HAP-1 (cell line): ENCODE data around the gene FUOM.

Experiments
- DNase-seq, 2 experiments: peaks; one replicate each; pipeline ENCODE4 v3.0.0-alpha.2; 2016 to 2020; ENCODE audit warnings: low spot score in 2 of 2
- H3K27me3 ChIP-seq: fragments of 250-450 bp; sonication (Bioruptor Pico); 2 replicates; pipeline ENCODE4 v1.5.1; 2020; ENCODE audit warnings: low read depth, mild to moderate bottlenecking, moderate library complexity
- H3K36me3 ChIP-seq: fragments of 250-450 bp; sonication (Bioruptor Pico); replicated peaks from 2 replicates; pipeline ENCODE4 v1.5.1; 2020; ENCODE audit warnings: mild to moderate bottlenecking
- H3K4me1 ChIP-seq: fragments of 250-450 bp; sonication (Bioruptor Pico); 2 replicates; pipeline ENCODE4 v1.5.1; 2020; ENCODE audit warnings: mild to moderate bottlenecking
- H3K4me3 ChIP-seq: fragments of 250-450 bp; sonication (Bioruptor Pico); 2 replicates; pipeline ENCODE4 v1.5.1; 2020; ENCODE audit warnings: mild to moderate bottlenecking, moderate library complexity
- H3K9me3 ChIP-seq: fragments of 250-450 bp; sonication (Bioruptor Pico); 2 replicates; pipeline ENCODE4 v1.5.1; 2020; ENCODE audit warnings: mild to moderate bottlenecking, moderate library complexity
- in situ Hi-C: fragments of 300-500 bp; cut with MboI; formaldehyde crosslinking; loops from 3 replicates; pipeline ENCODE4 v1.14.3; 2020; ENCODE audit warnings: low sequenced_read_pairs, inconsistent platforms, mixed read lengths

Gene FUOM, protein sequence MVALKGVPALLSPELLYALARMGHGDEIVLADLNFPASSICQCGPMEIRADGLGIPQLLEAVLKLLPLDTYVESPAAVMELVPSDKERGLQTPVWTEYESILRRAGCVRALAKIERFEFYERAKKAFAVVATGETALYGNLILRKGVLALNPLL

DNA sequence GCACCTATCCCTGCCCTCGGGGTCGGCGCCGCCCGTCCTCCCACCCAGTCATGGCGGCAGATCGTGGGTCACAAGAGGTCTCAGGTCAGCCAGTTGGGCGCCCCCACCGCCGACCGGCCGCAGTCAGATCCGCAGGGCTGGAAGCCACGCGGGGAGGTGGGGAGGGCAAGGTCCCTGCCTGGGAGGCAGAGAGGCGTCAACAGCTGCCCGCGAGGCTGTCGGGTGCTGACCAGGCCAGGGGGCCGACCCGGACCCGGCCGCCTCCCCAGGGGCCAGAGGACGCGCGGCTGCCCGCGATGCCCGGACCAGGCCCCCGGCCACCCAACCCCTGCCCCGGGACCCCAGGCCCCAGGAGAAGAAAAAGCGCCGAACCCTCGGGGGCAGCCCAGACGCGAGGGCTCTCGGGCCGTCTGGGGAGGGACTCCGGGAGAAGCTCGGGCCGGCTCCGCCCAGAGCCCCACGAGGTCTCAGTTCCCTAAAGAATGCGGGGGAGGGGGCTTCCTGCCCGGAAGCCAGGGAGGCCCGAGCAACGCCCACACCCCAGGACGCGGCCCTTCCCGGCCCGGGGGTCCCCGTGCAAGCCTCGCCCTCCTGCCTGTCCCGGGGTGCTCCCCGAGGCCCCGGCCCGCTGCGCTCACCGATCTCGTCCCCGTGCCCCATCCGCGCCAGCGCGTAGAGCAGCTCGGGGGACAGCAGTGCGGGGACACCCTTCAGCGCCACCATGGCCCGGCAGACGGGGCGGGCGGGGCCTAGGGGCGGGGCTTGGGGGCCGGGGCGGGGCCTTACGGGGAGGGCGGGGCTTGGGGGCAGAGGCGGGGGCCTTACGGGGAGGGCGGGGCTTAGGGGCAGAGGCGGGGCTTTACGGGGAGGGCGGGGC, at the start of gene FUOM:
Gene FUOM, minus strand, starts transcription at position 735 of the 877 bp plus-strand sequence. Its CDS starts 12 bp downstream, at position 723.
- Histone ChIP-seq H3K9me3 (no peaks in the 10 kb centered on the region), H3K36me3 (peaks cover 18% of the 10 kb centered on the region), H3K27me3 (no peaks in the 10 kb centered on the region), H3K4me1 (peaks cover 7% of the 10 kb centered on the region), H3K4me3 (peak within 1 kb of the TSS; percentile 72)
- in situ Hi-C loops: no loop called here
- DNase-seq: peak; percentile 75 to 88

DNA sequence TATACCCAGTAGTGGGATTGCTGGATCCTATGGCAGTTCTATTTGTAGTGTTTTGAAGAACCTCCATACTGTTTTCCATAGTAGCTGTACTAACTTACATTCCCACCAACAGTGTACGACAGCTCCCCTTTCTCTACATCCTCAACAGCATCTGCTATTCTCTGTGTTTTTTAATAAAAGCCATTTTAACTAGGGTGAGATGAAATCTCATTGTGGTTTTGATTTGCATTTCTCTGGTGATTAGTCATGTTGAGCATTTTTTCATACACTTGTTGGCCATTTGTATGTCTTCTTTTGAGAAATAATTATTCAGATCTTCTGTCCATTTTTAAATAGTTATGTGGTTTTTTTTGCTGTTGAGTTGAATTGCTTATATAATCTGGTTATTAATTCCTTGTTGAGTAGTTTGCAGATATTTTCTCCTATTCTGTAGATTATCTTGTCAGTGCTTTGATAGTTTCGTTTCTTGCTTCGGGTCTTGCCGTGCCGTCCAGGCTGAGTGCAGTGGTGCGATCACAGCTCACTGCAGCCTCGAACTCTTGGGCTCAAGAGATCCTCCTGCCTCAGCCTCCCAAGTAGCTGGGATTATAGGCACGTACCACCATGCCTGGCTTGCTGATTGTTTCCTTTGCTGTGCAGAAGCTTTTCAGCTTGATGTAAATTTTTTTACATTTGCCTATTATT, 48.2 kb upstream of the FUOM start:
- no peaks in the 10 kb centered on the region for H3K27me3 ChIP-seq
- H3K9me3 ChIP-seq: 0 out of 2 replicates have a peak, but pooled peaks cover 2% of the 10 kb centered on the region
- peaks cover 76% of the 10 kb centered on the region for H3K36me3 ChIP-seq
- in situ Hi-C loops: no loop called here
- DNase-seq: no peak
- H3K4me1 ChIP-seq: no peaks in the 10 kb centered on the region
- no peak overlapping the region for H3K4me3 ChIP-seq

DNA sequence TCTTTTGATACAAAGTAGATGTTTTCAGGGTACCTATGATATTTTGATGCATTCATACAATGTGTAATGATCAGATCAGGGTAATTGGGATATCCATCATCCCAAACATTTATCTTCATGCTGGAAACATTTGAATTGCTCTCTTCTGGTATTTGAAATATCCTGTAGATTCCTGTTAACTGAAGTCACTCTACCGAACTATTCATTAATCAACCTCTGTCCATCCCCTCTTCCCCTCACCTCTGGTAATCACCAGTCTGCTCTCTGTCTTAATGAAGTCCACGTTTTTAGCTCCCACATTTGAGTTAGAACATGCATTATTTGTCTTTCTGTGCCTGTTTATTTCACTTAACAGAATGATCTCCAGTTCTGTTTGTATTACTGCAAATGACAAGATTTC, 47.5 kb upstream of the FUOM start:
- Histone ChIP-seq H3K9me3 (no peaks in the 10 kb centered on the region), H3K27me3 (no peaks in the 10 kb centered on the region), H3K4me3 (no peak overlapping the region), H3K36me3 (peaks cover 76% of the 10 kb centered on the region), H3K4me1 (no peaks in the 10 kb centered on the region)
- in situ Hi-C loops: no loop called here
- DNase-seq: no peak

DNA sequence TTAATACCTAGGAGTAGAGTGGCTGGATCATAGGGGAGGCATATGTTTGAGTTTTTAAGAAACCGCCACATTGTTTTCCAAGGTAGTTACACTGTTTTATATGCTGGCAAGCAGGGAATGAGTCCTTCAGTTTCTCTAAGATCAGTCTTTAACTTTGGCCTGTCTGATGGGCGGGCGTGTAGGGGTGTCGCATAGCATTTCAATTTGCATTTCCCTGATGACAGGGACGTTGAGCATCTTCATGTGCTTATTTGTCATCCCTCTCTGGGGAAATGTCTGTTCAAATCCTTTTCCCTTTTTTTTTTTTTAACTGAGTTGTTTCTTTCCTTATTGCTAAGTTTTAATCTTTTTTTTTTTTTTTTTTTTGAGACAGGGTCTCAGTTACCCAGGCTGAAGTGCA, 46.0 kb upstream of the FUOM start:
- Histone ChIP-seq H3K4me1 (no peaks in the 10 kb centered on the region), H3K36me3 (peaks cover 73% of the 10 kb centered on the region), H3K9me3 (no peaks in the 10 kb centered on the region), H3K27me3 (no peaks in the 10 kb centered on the region), H3K4me3 (no peak overlapping the region)
- in situ Hi-C loops: no loop called here
- no peak for DNase-seq

DNA sequence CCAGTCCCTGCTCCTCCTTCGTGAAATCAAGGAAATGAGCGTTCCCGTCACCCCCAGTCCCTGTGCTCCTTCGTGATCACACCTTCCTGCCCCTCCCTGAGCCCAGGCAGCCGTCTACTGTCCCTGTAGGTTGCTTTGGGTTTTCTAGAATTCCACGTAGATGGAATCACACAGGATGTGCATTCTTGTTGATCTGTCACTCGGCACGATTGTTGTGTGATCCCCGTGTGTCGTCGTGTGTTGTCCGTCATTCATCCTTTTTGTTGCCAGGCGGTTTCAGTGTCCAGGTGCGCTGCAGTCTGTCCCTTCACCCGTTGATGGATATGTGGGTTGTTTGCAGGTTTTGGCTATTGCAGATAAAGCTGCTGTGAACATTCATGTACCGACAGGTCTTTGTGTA, 45.5 kb upstream of the FUOM start:
- in situ Hi-C loops: no loop called here
- no peak for DNase-seq
- H3K4me3 ChIP-seq: no peak overlapping the region
- H3K27me3 ChIP-seq: no peaks in the 10 kb centered on the region
- H3K36me3 ChIP-seq: peaks cover 77% of the 10 kb centered on the region
- no peaks in the 10 kb centered on the region for H3K9me3 ChIP-seq
- no peaks in the 10 kb centered on the region for H3K4me1 ChIP-seq

DNA sequence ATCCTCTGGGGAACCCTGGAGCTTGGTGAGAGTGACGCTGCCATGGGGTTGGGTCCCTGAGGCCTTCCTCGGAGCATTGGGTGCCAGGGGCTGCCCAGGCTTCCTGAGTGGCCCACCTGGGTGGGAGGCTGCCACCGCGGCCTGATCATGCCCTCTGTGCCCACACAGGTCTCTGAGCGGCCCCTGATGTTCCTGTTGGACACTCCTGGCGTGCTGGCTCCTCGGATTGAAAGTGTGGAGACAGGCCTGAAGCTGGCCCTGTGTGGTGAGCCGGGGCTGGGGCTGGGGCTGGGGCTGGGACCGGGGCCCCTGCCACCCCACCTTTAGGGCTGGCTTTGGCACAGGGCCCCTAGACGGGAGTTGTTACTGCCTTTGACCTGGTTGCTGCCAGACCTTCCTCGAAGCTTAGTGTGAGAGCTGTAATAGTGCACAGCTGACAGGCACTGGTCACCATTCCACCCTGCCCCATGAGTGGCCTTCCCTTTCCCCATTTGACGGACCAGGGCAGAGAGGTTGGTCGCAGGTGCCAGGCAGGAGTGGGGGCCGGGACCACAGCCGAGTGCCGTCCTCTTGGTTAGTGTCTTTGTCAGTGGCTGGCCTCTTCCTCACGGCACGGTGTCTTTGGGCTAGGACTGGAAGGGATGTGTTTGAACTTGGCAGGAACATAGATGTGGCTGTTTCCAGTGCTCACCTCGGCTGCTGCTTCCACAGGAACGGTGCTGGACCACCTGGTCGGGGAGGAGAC, 44.3 kb upstream of the FUOM start:
- H3K36me3 ChIP-seq: peaks cover 71% of the 10 kb centered on the region

DNA sequence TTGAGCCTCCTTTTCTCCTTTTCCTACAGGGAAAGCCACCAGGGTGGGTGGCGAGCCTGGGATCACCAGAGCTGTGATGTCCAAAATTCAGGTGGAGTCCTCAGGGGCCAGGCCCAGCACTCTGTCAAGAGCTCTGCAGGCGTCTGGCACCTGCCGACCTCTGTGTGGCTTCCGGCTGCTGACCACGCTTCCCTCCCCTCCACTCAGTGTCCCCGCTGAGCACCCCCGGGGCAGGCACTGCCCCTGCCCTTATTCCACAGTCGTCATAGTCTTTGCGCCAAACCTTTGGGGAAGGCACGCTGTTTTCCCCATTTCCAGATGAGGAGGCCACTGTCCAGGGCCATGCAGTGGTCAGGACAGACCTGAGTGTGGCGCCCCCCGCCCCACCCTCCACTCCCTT, 43.7 kb upstream of the FUOM start:
- Histone ChIP-seq H3K27me3 (no peaks in the 10 kb centered on the region), H3K4me3 (no peak overlapping the region), H3K9me3 (no peaks in the 10 kb centered on the region), H3K4me1 (no peaks in the 10 kb centered on the region), H3K36me3 (peaks cover 66% of the 10 kb centered on the region)
- DNase-seq: no peak
- in situ Hi-C loops: no loop called here

More for the DNA sequence above, 44.3 kb upstream of the FUOM start:
- Histone ChIP-seq H3K27me3 (no peaks in the 10 kb centered on the region), H3K4me3 (no peak overlapping the region), H3K4me1 (no peaks in the 10 kb centered on the region), H3K9me3 (no peaks in the 10 kb centered on the region)
- DNase-seq: no peak
- in situ Hi-C loops: no loop called here

DNA sequence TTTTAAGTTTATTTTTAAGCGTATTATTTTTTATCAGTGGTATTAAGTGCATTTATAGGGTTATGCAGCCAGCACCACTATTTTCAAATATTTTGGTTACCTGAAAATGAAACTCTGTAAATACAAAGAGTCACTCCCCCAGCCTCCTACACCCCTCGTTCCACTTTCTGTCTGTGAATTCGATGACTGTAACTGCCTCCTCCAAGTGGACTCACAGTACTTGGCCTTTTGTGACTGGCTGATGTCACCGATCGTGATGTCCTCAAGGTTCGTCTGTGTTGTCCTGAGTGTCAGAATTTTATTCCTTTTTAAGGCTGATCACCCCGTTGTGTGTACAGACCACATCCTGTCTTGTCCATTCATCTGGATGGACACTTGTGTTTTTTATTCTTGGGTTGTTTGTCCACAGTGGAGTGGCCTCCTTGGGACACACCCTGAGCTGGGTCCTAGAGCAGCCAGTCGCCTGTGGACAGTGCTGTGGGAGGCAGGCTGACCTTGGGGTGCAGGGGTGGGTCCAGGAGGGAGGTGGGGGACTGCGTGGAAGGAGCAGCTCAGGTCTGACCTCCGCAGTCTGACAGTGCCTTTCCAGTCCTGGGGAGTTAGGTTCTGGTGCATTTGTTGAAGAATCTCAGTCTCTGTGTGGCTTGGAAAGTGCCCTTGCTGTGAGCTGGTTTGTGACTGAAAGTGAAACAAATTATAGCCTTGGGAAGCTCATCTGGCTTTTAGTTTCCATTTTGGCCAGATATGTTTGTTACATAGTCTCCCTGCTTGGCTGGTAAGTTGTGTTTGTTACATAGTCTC, 43.0 kb upstream of the FUOM start:
- no peaks in the 10 kb centered on the region for H3K4me1 ChIP-seq
- H3K4me3 ChIP-seq: no peak overlapping the region
- H3K27me3 ChIP-seq: no peaks in the 10 kb centered on the region
- H3K36me3 ChIP-seq: peaks cover 68% of the 10 kb centered on the region
- in situ Hi-C loops: no loop called here
- H3K9me3 ChIP-seq: no peaks in the 10 kb centered on the region
- DNase-seq: no peak

DNA sequence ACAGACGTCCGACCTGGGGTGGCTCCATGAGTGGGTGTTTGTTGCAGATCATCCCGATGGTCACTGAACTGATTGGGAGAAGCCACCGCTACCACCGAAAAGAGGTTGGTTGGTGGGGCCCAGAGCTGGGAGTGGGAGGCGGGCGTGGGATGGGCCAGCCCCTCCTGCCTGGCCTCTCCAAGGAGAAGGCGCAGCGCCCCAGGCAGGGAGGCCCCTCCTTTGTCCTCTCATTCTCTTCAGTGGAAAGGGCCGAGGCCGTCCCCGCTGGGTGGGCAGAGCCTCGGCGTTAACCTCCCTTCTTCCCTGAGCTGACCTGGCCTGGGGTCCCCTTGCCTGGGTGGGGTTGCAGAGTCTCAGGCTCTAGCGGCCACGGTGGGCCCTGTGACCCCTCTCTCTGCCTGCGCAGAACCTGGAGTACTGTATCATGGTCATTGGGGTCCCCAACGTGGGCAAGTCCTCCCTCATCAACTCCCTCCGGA, 41.3 kb upstream of the FUOM start:
- Histone ChIP-seq H3K9me3 (no peaks in the 10 kb centered on the region), H3K27me3 (no peaks in the 10 kb centered on the region), H3K4me3 (no peak overlapping the region), H3K4me1 (no peaks in the 10 kb centered on the region), H3K36me3 (peaks cover 60% of the 10 kb centered on the region)
- no peak for DNase-seq
- in situ Hi-C loops: no loop called here

DNA sequence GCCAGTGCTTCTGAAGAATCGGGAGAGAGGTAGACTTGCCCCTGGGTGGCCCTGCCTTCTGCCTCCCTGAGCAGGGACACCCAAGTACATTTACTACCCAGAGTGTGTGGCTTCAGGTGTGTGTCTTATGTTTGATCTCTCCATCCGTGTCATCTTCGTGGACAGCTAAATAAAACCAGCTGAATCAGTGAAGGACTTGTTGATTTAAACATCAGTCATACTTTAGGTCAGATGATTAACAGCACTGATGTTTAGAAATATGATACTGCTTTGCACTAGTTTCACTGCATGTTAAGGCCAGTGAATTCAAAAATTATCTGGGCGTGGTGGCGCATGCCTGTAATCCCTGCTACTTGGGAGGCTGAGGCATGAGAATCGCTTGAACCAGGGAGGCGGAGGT, 40.1 kb upstream of the FUOM start:
- H3K27me3 ChIP-seq: no peaks in the 10 kb centered on the region
- peaks cover 56% of the 10 kb centered on the region for H3K36me3 ChIP-seq
- in situ Hi-C loops: no loop called here
- no peaks in the 10 kb centered on the region for H3K9me3 ChIP-seq
- H3K4me3 ChIP-seq: no peak overlapping the region
- DNase-seq: no peak
- H3K4me1 ChIP-seq: peaks cover 4% of the 10 kb centered on the region; the same call in 1 of the 2 replicates

DNA sequence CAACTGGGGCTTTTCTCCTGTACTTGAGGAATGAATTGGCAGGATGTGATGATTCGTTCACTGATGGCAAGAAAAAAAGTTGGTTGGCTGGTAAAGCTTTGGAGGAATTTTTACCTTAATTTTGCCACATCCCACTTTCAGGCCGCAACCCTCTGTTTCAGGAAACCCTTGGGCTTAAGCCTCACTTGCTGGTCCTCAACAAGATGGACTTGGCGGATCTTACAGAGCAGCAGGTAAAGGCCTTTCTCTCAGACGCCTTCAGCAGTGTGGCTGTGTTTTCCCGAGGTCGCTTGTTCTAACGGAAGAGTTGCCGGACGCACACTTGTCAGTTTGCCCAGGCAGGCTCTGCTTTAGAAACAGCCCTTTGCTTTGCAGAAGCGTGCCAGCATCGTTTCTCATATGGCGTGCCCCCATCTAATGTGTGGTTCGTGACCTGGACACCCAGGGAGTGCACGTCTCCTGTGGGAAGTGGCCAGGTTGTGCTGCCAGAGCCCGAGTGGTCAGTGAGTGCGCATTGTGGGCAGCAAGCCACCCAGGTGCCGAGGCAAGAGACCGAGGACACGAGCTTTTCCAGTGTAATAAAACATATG, 38.3 kb upstream of the FUOM start:
- Histone ChIP-seq H3K36me3 (peaks cover 41% of the 10 kb centered on the region), H3K4me1 (peaks cover 4% of the 10 kb centered on the region; the same call in 1 of the 2 replicates), H3K9me3 (no peaks in the 10 kb centered on the region), H3K27me3 (no peaks in the 10 kb centered on the region), H3K4me3 (no peak overlapping the region)
- DNase-seq: no peak
- in situ Hi-C loops: no loop called here

DNA sequence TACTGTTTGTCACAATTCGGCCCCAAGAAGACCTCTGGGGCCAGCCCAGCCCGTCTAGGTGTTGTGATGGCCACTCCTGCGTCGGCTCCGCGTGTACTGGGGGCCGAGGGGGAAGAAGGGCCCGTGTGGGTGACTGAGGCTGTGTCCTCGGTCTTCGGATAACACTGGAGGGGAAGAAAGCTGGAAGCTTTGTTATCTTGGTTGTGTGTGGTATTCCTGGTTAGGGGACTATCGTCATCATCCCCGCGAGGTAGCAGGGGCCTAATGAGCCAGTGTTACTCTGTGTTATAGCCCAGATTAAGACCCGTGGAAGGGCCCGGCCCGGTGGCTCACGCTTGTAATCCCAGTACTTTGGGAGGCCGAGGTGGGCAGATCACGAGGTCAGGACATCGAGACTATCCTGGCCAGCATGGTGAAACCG, 37.0 kb upstream of the FUOM start:
- no peaks in the 10 kb centered on the region for H3K27me3 ChIP-seq
- peak overlapping the region; percentile 82 for H3K4me3 ChIP-seq
- in situ Hi-C loops: no loop called here
- peaks cover 4% of the 10 kb centered on the region; the same call in 1 of the 2 replicates for H3K4me1 ChIP-seq
- no peaks in the 10 kb centered on the region for H3K9me3 ChIP-seq
- peaks cover 31% of the 10 kb centered on the region for H3K36me3 ChIP-seq
- DNase-seq: no peak
